NCI-H187 (cell line): ENCODE results near the gene ULBP2.
"Not testable (repeated sequence)": the region's sequence is repeated elsewhere in the genome, so short reads cannot be mapped to it uniquely, and the experiment has no call there.

Source experiments
- DNase-seq, 2 experiments: peaks; one replicate each; lab custom pipeline; 2025; lab: John Stamatoyannopoulos, UW

The ULBP2 gene

DNA sequence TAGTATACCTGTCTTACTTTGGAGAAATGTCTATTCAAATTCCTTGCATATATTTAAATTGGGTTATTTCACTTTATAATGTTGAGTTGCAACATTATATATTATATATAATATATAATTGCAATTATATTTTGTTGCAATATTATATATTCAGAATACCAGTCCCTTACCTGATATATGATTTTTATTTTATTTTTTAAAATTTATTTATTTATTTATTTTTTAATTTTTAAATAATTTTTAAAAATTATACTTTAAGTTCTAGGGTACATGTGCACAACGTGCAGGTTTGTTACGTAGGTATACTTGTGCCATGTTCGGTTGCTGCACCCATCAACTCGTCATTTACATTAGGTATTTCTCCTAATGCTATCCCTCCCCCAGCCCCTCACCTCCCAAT lies 14.8 kb upstream of the ULBP2 start:
- not testable (repeated sequence) for DNase-seq

DNA sequence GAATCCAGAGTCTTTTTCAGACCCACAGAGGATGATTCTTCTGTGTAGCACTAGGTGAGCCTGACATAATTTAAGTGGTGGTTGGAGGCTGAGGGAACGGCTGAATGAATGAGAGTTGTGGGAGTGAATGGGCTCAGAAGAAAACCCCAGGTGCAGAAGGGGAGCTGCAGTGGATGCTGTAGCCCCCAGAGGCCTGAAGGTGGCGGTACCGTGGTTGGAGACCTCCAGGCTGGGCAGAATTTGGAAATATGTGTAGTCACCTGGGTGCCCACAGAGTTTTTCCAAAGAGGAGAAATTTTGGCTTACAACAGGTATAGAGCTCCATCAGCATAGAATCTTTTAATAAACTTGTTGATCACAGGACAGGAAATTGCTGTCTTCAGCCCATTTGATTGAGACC lies 12.4 kb upstream of the ULBP2 start:
- DNase-seq: no peak

- no peak for DNase-seq
Observed at GRCh38 chr6:149931501-149931900, 10.3 kb upstream of the ULBP2 start.

DNA sequence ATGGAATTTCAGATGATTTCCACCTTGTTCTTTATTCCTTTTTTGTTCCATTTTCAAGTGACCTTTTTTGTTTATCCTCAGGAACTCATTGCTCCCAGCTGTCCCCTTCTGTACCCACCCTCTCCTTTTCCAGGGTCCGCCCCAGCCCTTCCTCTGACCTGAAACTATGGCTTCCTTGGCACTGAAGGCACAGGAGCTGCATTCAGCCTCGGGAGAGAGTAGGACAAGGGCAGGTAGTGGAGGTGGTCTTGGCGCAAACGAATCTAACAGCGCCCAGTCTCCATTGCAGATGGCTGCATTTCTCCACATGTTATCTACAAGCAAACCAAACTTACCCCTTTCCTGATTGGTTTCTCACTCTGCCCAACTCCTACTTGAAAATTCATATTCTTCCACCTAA lies 8.8 kb upstream of the ULBP2 start:
- no peak for DNase-seq

GRCh38 chr6:149933461-149933860 lies 8.4 kb upstream of the ULBP2 start:
- no peak for DNase-seq

DNA sequence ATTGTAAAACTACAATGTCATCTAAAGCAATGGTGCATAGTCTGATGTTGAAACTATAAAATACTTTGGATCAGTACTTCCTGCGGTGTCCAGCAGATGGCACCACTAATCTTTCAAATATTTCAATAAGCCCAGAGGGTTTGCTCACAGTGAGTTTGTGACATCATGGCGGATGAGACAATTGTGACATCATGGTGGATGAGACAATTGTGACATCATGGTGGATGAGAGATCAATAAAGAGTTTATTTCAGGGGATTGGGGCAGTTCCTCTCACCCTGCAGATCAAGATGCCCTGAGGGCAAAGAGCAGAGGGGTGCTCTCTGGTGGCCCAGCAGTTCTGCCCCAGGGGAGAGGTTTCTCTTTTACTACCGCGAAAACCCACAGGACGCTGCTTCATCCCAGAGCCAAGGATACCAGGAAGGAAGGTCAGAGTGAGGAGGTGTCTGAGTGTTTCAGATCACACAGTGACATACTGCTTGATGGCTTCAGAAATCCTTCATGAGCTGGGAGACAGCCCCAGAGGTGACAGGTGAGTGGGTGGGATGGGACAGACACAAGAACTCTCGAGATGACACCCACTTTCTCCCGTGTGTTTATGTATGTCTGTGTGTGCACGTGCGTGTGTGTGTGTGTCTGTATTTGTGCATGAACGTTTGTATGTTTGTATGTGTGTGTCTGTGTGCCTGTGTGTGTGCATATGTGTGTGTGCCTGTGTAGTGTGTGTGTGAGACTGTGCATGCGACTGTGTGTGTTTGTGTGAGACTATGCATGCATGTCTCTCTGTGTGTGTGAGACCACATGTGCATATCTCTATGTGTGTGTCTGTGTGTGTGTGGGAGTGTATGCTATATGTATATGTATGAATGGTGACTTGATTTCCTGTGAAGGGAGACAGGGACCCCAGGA lies 7.3 kb upstream of the ULBP2 start:
- DNase-seq: peak; percentile 14 to 45

- DNase-seq: no peak
Observed at GRCh38 chr6:149935246-149935645, 6.6 kb upstream of the ULBP2 start.

GRCh38 chr6:149935668-149936067 lies 6.1 kb upstream of the ULBP2 start:
- no peak for DNase-seq

GRCh38 chr6:149936743-149937142 lies 5.1 kb upstream of the ULBP2 start:
- no peak for DNase-seq

DNA sequence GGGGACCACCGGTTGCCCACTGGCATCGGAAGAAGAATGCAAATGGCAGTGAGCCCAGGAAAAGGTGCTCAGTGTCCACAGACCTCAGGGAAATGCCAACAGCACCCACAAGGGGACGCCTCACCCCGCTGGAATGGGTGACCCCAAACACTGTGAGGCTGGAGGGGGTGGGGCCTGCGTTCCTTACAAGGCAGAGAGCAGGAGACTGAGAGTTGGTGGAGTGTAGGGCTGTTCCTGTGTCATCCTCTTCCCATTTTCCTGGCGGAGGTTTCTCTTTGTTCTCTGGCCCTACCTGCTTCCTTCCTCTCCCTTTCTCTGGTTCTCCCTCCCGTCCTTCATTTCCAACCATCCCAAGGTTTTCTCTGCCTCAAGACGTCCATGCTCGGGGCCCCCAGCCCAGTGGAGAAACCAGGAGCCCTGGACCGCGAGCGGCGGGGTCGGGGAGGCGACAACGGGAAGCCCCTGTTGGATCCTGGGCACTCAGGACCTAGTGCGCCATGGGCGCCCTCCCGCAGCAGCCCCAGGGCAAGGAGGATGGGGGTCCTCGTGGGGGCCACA lies 3.7 kb upstream of the ULBP2 start:
- DNase-seq: not testable (repeated sequence)

DNA sequence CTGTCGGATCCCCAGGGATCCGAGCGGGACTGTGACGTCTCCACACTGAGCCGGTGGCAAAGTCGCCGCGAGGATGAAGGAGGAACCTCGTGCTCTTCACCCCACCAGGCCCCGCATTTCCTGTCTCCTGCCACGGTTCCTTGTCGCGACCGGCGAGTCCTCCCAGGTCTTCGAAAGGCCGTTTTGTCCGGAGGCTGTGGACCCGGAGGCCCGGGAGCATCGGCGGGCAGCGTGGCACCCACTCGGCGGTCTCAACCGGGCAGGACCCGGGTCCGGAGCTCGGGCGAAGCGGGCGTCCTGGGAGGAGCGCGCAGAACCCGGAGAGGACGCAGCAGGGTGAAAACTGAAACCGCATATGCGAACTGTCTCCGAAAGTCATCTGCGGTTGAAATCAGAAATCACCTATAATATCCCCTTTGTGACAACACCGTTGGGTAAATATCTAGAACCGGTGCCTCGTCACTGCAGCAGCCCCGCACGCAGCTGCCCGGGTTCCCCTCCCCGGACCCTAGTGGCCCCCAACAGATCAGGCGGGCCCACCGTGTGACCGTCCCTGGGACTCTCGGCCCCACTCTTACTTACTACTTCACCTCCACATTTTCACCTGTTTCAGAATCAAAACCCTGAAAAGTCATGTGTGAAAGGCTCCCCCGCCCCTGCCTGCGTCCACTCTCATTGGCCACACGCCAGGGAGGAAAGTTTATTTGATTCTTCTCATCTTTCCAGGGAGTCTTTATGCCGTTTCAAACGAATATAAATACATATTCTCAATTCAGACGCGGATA lies 3.1 kb upstream of the ULBP2 start:
- no peak for DNase-seq

DNA sequence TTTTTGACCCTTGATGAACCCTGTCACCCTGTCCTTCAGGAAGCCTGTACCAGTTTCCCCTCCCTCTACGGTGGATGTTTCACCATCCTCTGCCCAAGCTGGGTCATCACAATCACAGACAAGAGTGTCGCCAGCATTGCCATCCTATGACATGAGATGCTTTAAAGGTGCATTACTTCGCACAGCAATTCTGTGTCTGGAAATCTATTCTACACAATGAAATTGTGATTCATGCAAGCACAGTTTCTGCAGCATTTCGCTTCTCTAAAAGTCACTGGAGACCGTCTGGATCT lies 2.5 kb upstream of the ULBP2 start:
- no peak for DNase-seq

GRCh38 chr6:149939909-149940671 lies 1.7 kb upstream of the ULBP2 start:
- no peak for DNase-seq

GRCh38 chr6:149940672-149940982 lies 1.2 kb upstream of the ULBP2 start:
- no peak for DNase-seq

DNA sequence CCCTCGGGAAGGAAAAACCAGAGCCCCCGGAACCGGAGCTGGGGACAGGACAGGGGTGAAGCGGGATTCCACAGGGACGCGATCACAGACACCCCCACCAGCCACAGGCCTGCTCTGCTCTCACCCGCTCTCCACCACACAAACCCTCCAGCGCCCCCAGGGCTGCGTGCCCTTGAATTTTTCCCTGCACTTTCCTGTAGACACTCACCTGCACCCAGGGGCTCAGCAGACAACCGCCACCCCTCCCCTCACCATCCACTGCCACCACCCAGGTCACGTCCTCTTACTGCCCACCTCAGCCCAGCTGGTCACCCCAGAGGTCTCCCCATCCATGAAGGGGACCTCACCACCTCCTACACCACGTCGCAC lies 631 bp downstream of the ULBP2 start:
- DNase-seq: no peak

DNA sequence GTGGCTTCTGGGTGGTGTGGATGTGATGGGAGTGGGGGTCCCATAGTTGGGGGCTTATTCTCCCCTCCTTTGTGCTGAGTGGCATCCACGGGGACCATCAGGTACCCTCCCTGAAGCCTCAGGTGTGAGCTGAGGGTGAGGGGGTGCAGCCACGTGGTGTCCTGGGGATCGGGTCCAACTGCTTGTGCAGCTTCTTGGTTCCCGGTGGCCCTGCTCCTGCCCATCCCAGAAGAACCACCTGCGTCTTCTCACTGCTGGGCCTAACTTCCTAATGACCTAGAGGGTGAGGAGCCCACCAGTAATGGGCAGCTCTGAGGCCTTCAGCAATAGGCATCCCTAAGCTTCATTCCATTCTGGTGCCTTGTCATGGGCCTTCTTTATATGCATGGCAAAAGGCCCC lies 1.5 kb downstream of the ULBP2 start:
- DNase-seq: not testable (repeated sequence)

GRCh38 chr6:149945276-149945675 lies 3.5 kb downstream of the ULBP2 start:
- DNase-seq: not testable (repeated sequence)

DNA sequence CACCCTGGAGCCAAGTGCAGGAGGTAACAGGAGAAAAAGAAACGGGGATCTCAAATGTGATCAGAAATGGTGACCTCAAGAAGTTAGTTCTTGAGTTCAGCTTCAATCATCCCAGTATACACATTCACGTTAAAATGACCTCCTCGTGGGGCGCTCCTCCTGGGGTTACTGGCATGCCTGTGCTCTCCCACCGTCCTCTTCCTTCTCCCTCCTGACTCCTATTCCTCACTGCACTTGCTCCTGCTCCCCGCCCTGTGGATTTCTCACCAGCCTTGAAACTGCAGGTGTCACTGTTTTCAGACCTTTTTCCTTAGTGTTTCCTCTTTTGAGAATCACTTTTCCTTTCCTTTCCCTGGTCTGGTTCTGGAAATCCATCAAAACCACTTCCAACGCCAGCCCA lies 4.8 kb downstream of the ULBP2 start:
- not testable (repeated sequence) for DNase-seq

DNA sequence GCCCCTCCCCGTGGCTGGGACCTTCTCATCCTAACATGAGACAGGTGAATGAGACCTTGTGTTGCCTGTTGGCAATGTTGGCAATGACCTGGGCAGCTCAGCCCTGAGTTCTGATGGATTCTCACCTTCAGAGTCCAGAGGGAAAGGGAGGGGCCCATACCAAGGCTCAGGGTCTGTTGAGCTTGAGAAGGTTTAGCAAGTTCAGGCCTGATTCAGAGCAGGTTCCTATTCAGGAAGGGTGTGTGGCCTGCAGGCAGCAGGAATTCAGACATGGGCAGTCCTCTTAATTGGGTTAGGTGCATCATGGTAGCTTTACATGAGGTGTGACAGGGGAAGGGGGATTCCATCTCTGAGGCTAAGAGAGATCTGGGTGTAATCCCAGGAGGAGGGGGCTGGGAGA lies 5.7 kb downstream of the ULBP2 start:
- not testable (repeated sequence) for DNase-seq

DNA sequence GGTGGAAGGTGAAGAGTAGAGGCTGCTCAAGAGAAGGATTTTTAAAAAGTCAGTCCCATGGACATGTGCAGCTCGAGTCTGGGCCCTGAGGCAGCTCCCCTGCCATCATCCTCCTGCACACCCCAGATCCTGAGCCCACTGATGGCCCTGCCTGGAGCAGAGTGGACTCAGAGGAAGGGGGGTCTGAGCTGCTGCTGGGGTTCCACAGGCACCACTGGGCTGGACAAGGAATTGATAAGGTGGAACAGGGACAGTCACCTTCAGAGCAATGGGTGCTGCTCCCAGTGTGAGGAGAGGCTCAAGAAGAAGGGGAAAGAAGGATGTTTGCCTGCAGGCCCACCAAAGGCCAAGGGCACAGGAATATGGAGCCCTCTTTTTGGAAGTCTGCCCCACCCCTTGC lies 6.2 kb downstream of the ULBP2 start:
- DNase-seq: no peak

DNA sequence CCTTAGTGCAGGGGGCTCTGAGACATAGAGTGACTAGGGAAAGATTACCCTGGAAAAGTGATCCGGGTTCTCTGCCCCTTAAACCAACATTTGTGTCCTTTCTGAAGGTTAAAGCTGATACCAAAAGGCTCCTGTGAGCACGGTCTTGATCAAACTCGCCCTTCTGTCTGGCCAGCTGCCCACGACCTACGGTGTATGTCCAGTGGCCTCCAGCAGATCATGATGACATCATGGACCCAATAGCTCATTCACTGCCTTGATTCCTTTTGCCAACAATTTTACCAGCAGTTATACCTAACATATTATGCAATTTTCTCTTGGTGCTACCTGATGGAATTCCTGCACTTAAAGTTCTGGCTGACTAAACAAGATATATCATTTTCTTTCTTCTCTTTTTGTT lies 6.8 kb downstream of the ULBP2 start:
- no peak for DNase-seq

DNA sequence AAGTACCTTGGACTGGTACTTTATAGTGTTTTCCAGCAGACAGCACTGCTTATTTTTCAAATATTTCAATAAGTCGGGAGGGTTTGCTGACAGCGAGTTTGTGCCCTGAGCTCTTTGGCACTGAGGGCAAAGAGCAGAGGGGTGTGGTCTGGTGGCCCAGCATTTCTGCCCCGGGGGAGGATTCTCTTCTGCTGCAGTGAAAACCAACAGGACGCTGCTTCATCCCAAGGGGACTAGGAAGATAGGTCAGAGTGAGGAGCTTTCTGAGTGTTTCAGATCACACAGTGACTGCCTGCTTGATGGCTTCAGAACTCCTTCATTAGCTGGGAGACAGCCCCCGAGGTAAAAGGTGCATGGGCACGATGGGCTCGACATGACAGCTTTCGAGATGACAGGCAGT lies 8.6 kb downstream of the ULBP2 start:
- DNase-seq: no peak

- DNase-seq: no peak
Observed at GRCh38 chr6:149951096-149951495, 9.3 kb downstream of the ULBP2 start.
